Suppressor macrophage treated with lipopolysaccharide for 4 hours (primary cell): ENCODE measurements around the gene SULT1A1.
"Not testable (repeated sequence)": the region's sequence is repeated elsewhere in the genome, so short reads cannot be mapped to it uniquely, and the experiment has no call there.

ENCODE experiments used
- DNase-seq: peaks from one replicate; pipeline ENCODE4 v3.0.0-alpha.2; 2020

Gene SULT1A1

DNA sequence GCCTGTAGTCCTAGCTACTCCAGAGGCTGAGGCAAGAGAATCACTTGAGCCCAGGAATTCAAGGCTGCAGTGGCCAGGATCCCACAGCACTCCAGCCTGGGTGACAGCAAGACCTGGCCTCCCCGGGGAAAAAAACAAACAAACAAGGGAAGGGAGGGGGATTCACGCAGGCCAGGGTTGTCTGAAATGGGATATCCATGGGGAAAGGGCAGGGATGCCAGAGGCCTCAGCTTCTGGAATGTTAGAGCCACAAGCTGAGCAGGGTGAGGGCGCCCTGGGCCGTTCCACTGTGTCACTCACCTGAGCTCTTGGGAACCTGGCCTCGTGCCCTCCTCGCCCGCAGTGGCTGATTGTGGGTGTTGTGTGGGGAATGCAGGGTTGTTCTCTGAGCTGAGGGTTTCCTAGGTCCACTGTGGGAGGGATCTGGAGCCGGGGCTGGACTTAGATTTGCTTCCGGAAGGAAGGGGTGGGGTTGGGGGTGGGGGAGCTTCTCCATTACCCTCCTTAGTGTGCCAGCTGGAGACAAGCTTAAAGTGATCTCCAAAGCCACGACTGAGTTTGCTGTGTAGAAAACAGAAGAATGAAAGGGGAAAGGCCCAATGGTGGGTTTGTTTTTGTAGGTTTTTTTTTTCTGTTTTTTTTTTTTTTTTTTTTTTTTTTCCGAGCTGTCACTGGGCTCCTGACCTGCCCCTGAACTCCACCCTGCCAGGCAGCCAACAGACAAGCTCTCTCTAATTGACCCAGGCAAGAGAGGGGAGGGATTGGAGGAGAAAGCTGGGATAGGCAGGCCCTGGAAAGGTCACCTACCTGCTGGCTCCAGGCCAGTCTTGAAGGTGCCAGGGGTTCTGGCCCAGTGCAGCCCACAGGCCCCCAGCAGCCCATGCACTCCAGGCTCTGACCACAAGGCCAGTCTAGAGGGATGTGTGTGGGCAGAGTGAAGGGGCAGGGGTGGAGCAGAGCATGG is at the start of gene SULT1A1:
Gene SULT1A1 (minus strand): TSS at position 414 of the 964 bp plus-strand sequence. CDS start 1,189 bp downstream, outside the sequence.
- peak; percentile 72 for DNase-seq

DNA sequence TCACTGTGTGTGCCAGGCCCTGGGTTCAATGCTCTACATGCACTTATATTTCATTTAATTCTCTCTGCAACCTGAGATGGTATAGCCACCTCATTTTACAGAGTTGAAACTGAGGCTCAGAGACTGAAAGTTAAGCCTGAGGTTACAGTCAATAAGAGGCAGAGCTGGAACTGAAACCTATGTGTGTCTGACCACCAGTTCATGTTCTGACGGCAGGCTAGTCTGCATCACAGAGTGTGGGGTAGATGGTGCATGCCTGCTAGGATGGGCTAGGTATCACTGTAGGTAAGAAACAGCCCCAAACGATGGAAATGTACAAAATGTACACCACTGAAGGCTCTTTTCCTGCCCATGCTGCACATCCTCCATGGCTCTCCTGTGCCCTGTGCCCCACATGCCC is 30.1 kb upstream of the SULT1A1 start:
- not testable (repeated sequence) for DNase-seq

DNA sequence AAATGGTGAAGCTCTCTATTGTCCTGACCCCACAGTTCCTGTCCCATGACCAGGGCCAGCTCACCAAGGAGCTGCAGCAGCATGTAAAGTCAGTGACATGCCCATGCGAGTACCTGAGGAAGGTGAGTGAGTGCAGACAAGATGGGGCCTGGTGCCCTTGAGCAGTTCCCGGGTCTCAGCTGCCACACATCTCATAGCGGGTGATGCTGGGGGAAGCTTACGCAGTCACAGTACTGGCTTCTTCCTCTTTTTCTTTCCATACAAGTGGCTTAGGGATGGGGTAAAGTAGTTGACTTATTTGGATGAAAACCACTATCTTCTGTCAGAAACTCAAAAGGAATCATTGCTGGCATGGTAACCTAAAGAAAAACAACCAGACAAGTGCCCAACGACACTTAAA is 28.5 kb upstream of the SULT1A1 start:
- DNase-seq = not testable (repeated sequence)

DNA sequence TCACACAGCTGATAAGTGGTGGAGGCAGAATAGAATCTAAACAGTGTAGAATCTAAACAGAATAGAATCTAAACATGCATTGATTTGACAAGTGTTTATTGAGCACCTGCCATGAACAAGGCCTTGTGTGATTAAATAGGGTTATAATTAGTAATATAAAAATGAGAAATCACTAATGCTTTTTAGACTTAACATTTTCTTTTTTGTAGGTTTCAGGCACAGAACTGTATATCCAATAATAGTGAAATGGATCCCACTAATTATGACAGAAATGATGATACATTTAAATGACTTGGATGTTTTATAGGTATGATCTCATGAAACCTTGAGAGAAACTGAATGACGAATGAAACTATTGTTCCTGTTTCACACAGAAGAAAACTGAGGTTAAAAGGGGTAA is 27.9 kb upstream of the SULT1A1 start, which contains the start of gene NPIPB8:
Gene NPIPB8 (plus strand): TSS at position 301 of the 400 bp plus-strand sequence. CDS start 296 bp downstream, outside the sequence.
- DNase-seq = not testable (repeated sequence)

DNA sequence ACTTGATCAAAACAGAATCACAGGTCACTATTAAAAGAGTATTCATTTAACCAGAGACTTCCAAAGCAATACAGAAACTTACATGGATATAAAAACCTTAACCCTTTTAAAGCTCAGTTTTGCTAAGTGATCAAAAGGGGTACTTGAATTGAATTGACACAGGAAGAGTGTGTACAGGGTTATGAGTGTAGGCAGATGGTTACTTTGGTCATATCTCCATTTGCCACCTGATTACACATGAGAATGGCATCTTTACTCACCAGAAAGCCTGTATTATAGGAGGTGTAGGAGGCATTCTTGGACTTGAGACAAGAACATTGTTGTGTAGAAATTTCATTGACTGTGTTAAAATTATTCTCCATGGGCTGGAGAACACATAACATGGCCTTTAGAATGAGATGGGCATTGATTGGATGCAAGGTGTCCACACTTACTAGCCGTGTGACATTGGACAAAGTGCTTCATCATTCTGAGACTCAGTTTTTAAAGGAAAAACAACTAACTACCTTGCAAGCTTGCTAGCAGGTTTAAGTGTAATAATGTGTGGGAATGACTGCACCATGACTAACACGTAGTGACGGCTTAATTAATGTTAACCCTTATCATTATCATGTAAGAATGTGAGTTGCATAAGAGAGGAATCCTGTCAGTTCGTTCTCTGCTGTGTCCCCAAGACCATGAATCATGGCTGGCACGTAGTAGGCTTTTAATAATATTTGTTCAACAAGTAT is 26.4 kb upstream of the SULT1A1 start:
- not testable (repeated sequence) for DNase-seq

DNA sequence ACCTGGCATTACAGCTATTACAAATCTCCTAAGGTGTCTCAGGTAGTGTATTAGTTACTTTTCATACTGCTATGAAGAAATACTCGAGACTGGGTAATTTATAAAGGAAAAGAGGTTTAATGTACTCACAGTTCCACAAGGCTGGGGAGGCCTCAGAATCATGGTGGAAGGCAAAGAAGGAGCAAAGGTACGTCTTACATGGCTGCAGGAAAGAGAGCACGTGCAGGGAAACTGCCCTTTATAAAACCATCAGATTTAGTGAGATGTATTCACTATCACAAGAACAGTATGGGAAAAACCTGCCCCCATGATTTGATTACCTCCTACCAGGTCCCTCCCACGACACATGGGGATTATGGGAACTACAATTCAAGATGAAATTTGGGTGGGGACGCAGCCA is 21.1 kb upstream of the SULT1A1 start:
- DNase-seq = not testable (repeated sequence)

DNA sequence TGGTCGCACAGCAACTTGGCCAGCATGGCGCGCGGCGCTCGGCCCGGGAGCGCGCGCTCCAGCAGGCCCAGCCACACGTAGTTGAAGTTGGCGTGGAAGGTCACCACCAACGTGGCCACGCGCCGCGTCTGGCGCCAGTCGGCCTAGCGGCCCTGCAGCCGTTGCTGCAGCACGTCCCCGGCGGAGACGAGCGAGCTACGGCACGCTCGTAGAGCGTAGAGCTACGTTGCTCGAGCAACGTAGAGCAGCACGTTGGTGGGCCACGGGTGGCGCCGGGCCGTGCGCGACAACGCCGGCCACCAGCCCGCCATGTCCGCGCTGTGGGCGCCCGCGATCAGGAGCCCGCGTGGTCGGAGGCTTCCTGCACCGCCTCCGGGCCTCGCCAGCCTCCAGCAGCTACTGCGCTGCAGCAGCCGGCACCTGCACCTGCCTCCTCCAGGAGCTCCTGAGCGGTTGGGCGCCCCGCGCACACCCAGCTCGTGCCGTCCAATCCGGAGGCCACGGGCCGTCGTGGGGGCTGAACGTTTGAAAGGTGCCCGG is 13.4 kb upstream of the SULT1A1 start:
- DNase-seq = peak; percentile 35

DNA sequence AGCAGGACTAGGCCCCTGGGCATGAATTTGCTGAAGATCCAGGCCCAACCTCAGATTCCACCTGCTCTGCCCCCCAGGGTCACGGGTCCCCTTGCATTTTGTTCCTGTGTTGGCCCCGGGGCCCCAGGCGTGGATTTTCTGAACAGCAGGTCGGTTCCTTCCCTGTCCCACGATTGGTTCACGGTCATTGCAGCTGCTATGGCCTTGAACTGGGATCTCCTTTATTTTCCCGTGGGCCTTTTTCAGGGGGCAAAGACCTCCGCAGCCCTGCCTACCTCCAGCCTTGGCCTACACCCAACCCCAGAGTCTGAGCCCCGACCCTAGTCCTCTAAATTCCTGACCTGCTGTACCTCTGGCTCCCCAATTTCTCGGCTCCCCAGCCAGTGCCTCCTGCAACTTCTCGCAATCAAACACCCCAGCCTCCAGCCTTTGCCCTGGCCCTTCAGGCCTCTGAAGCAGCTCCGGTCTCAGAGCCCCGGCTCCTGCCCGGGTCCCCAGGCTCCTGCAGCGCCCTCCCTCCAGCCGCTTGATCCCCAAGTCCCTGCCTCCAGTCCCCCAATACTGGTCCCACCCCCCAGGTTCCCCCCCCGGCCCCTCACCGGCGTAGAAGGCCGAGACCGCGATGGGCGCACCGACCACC is 12.8 kb upstream of the SULT1A1 start:
- DNase-seq = not testable (repeated sequence)

DNA sequence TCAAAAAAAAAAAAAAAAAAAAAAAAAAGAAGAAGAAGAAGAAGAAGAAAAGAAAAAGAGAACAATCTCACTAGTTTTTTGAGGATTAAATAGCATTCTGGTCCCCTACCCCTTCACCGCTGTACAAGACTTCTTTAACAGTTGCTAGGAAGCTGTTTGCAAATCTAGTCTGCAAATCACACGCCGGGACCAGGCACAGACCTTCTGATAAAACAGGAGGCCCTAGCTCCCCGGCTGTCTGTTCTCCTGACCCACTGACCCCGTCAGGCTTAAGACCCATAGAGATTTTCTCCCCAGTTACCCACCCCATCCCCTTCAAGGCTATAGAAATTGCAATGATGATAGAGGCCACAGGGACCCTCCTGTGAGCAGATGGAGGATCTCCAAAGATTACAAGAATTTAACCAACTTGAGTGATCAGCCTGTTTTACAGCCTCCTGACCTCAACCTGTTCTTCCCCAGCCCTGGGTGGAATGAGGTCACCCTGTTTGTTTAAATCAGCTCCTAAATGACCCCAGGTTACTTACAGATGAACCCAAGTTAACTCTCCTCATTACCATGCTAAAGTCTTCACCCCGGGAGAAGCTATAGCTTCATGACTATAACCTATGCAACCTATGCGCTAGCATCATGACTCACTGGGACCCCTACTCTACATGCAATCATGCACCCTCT is 11.8 kb upstream of the SULT1A1 start:
- DNase-seq = no peak

DNA sequence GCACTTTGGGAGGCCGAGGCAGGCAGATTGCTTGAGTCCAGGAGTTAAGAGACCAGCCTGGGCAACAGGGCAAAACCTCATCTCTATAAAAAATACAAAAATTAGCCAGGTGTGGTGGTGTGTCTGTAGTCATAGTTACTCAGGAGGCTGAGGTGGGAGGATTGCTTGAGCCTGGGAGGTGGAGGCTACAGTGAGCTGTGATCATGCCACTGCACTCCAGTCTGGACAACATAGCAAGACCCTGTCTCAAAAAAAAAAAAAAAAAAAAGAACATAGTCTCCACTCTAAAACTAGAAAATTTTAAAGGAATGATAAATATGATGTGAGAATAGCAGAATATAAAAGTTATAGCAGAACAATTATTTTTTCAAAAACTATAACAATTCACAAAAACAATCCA is 10.5 kb upstream of the SULT1A1 start:
- DNase-seq = not testable (repeated sequence)

DNA sequence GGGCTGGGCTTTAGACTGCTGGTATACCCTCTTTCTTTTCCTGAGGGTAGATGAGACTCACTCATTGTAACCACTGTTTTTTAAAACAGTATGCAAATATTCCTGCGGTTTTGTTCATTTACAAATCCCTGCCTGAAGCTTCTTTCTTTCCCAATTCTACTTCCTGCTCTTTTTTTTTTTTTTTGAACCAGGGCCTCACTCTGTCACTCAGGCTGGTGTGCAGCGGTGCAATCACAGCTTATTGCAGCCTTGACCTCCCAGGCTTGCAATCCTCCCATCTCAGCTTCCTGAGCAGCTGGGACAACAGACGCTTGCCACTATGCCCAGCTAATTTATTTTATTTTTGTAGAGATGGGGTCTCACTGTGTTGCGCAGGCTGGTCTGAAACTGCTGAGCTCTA is 8.0 kb upstream of the SULT1A1 start:
- peak; percentile 64 for DNase-seq

DNA sequence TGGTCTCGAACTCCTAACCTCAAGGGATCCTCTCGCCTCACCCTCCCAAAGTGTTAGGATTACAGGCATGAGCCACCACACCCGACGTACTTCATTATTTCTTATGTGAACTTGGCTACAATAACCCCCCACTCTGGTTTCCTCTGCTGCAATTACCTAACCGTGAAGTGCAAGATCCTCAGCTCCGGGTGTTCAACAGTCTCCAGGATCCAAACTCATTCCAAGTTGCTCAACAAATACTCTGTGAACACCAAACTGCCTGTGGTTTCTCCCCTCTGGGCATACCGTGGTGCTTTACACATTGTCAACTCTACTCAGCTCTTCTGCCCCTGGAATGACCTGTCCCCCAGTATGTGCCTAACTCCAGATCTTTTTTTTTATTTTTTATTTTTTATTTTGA is 6.8 kb upstream of the SULT1A1 start:
- no peak for DNase-seq

DNA sequence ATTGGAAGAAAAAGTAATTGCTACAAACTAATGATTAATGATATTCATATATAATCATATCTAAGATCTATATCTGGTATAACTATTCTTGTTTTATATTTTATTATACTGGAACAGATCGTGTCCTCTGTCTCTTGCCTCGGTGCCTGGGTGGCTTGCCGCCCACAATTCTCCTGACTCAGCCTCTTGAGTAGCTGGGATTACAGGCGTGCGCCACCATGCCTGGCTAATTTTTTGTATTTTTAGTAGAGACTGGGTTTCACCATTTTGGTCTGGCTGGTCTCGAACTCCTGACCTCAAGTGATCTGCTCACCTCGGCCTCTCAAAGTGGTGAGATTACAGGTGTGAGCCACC is 6.4 kb upstream of the SULT1A1 start:
- DNase-seq = not testable (repeated sequence)

DNA sequence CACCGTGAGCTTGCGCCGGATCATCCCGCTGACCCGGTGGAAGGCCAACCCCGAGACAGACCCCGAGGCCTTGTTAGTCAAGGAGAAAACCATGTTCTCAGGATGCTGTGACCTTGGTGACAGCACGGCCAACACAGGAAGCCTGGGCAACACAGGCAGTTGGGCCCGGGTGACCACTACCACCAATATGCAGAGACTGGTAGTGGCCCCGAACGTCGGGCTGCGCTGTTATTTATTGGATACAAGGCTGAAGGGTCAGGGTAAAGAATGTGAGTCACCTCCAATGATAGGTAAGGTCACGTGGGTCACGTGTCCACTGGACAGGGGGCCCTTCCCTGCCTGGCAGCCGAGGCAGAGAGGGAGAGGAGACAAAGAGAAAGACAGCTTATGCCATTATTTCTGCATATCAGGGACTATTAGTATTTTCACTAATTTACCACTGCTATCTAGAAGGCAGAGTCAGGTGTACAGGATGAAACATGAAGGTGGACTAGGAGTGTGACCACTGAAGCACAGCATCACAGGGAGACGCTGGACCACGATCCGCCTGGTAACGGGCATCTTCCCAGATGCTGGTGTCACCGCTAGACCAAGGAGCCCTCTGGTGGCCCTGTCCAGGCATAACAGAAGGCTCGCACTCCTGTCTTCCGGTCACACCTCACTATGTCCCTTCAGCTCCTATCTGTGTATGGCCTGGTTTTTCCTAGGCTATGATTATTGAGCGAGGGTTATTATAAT is 5.8 kb upstream of the SULT1A1 start:
- peak; percentile 33 for DNase-seq

DNA sequence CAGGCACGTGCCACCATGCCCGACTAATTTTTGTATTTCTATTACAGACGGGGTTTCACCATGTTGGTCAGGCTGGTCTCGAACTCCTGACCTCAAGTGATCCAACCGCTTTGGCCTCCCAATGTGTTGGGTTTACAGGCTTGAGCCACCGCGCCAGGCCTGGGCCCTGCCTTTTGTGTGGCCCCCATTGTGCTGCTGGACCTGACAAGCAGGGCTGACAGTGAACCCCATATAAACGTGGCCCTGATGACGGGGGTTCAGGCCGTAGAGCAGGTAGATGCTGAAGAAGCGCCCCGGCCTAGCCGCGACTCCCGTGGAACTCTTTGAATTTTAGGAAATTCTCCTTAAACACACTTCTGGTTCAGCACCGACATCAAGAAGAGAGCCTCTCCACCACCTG is 4.7 kb upstream of the SULT1A1 start:
- DNase-seq = not testable (repeated sequence)

DNA sequence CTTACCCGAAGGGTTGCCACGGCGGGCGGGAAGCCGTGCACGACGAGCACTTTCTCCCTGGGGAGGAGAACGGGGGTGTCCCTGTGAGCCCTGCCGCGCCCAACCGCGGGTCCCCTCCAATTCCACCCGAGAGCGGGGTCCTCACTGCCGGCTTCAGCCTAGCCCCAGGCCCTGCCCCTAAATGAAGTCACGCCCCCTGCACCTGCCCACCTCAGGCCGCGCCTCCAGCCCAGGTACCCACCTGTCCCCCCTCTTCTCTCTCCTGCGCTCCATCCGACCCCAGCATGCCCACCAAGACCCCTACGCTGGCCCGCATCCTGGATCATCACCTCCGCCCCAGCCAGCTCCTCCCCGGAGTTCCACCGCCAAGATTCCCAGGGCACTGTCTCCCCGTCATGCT is 4.1 kb upstream of the SULT1A1 start:
- not testable (repeated sequence) for DNase-seq

DNA sequence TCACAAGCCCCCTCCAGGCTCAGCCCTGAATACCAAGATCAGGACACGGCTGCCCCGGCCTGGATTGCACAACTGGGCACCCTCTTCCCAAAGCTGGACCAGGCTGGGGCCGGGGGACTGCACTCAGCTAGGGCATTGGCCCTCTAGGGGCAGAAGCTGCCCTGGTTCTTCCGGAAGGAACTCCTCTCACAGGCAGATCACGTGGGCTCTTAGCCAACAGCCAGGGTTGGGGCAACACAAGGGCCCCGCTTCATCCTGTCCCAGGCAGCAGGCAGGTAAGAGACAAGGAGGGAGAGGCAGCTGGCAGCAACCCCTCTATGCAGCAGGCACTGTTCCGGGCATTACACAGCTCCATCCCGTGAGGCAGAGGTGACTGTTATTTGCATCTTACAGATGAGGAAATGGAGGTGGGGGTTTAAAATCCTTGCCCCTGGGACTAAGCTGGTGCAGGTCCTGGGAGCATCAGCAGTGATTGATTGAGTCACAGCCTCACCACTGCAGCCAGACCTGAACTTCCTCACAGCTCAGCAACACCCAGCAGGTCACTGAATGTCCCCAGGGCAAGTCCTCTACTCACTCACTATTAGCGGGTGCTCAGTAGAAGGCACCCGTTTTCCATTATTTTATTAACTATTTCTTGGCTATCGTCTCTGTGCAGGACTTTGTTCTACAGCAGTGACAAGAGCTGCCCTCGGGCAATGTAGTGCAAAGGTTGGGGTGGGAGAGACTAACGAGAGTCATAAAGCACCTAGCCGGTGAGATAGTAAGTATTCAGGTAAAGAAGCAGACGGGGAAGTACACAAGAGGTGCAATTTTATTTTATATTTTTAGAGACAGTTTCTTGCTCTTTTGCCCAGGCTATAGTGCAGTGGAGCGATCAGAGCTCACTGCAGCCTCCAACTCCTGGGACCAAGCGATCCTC is 2.8 kb upstream of the SULT1A1 start:
- not testable (repeated sequence) for DNase-seq

DNA sequence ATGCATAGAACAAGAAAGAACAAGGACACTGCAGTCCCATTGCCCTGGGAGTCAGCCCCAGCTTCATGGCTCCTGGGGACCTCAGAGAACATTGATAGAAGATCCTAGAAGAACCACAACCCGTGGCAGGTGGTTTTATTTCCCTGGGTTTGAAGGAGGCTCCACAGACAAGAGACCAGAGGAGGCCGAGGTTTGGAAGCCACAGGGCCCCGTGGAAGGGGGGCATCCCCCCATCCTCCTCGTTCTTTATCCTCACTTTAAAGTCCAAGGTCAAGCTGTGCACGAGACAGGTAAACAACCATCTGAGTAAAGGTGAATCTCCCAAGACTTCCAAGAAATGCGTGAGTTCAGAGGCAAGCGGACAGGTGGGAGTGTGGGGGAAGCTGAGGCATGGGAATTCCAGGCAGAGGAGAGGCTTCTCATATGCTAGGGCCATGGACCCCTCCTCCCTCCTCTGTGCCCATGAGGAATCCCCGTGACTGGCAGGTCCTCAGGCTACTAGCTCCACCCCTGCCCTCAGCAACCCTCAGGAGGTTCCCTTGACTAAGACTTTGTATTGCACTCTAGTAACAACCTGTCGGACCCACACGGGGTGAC is 849 bp upstream of the SULT1A1 start:
- DNase-seq = no peak

DNA sequence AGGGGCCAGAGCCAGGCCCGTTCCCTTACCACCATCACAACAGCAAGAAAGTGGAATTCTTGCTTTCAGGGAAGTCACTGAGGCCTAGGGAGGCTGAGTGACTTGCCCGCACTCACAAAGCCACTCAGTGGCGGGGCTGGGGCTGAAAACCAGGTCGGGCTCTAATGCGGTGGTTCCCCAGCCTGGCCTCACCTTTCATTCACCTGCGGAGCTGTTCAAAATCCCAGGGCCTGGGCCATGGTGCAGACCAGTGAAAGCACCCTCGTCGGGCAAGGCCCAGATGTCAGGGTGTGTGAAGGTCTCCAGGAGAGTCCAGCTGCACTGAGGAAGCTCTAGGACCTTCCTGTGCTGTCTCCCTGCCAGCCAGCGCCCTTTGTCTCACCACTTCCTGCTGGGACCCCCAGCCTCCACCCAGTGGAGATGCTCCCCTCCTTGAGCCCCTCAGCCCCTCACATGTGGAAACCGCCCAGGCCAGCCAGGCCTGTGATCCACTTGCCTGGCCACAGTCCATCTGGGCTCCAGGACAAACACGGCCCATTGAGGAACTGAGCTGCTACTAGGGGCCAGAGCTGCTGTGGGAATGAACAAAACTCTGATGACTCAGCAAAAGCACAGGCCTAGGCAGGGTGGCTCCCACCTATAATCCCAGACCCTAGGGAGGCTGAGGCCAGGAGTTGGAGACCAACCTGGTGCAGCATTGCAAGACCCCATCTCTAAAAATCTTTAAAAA is 812 bp downstream of the SULT1A1 start:
- DNase-seq = peak; percentile 51
